ENCODE results near the gene YDJC. TPM values are rescaled to one million over a fixed set of nuclear protein-coding genes. Genes with fewer than 3 reads are reported as not detected.
"Not testable (repeated sequence)": the region's sequence is repeated elsewhere in the genome, so short reads cannot be mapped to it uniquely, and the experiment has no call there.

YDJC gene, protein sequence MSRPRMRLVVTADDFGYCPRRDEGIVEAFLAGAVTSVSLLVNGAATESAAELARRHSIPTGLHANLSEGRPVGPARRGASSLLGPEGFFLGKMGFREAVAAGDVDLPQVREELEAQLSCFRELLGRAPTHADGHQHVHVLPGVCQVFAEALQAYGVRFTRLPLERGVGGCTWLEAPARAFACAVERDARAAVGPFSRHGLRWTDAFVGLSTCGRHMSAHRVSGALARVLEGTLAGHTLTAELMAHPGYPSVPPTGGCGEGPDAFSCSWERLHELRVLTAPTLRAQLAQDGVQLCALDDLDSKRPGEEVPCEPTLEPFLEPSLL
- 42.0 and 42.5 TPM in 2 replicates for total RNA-seq
- 31.2 and 31.8 TPM in 2 replicates for polyA plus RNA-seq

DNA sequence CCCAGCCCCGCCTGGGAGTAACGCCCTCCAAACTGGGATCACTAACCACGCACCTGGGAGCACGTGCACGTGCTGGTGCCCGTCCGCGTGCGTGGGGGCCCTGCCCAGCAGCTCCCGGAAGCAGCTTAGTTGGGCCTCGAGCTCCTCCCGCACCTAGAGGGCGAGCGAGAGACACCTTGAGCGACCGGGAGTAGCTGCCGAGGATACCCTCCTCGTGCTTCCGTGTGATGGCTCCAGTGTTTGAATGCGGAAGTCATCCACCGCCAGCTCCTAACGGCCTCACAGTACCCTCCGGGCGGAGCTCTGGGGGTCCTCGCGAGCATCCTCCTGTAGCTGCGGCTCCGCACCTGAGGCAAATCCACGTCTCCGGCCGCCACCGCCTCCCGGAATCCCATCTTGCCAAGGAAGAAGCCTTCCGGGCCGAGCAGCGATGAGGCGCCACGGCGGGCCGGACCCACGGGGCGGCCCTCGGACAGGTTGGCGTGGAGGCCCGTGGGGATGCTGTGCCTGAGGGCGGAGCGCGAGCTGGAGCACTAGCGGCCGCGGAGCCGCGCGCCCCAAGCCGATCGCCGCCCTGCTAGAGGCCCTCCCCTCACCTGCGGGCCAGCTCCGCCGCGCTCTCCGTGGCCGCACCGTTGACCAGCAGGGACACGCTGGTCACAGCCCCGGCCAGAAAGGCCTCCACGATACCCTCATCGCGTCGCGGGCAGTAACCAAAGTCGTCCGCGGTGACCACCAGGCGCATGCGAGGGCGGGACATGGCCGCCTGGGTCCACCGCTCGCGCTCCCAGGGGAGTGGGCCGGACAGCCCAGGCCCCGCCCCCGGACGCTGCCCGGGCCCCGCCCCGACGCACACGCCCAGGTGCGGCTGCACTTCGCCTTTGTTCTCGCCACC, at the start of gene YDJC:
Gene YDJC (minus strand): TSS at position 768 of the 895 bp plus-strand sequence. CDS start 8 bp downstream, at position 760.
- H3K36me3 ChIP-seq: no peaks in the 10 kb centered on the region
- no peaks in the 10 kb centered on the region for H3K4me1 ChIP-seq (ENCODE audit: low read depth)
- H3K27ac ChIP-seq: no peak within 1 kb of the TSS
- TF ChIP-seq, protein P1, sequence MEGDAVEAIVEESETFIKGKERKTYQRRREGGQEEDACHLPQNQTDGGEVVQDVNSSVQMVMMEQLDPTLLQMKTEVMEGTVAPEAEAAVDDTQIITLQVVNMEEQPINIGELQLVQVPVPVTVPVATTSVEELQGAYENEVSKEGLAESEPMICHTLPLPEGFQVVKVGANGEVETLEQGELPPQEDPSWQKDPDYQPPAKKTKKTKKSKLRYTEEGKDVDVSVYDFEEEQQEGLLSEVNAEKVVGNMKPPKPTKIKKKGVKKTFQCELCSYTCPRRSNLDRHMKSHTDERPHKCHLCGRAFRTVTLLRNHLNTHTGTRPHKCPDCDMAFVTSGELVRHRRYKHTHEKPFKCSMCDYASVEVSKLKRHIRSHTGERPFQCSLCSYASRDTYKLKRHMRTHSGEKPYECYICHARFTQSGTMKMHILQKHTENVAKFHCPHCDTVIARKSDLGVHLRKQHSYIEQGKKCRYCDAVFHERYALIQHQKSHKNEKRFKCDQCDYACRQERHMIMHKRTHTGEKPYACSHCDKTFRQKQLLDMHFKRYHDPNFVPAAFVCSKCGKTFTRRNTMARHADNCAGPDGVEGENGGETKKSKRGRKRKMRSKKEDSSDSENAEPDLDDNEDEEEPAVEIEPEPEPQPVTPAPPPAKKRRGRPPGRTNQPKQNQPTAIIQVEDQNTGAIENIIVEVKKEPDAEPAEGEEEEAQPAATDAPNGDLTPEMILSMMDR (IDR thresholded peaks at IDR 0.05; ENCODE audit: low read depth, low read length): peak; percentile 61
- H3K4me3 ChIP-seq: peak within 1 kb of the TSS; percentile 72
- H3K27me3 ChIP-seq: no peaks in the 10 kb centered on the region
- peak; percentile 95 for DNase-seq (ENCODE audit: low read depth in 1 of 2, low spot score in 1 of 2)
- H3K9me3 ChIP-seq (ENCODE audit: low read depth): no peaks in the 10 kb centered on the region

DNA sequence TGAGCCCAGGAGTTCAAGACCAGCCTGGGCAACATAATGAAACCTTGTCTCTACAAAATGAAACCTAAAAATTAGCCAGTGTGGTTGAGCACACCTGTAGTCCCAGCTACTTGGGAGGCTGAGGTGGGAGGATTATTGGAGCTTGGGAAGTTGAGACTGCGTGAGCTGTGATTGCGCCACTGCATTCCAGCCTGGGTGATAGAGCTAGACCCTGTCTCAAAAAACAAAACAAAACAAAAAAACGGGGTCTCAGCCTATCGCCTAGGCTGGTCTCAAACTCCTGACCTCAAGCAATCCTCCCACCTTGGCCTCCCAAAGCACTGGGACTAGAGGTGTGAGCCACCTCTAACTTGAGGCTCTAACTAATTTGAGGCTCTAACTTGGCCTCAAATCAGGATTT, 49.6 kb upstream of the YDJC start:
- no peaks in the 10 kb centered on the region for H3K4me1 ChIP-seq (ENCODE audit: low read depth)
- peaks cover 9% of the 10 kb centered on the region for H3K36me3 ChIP-seq
- H3K27me3 ChIP-seq: no peaks in the 10 kb centered on the region
- TF ChIP-seq, protein P1 (IDR thresholded peaks at IDR 0.05; ENCODE audit: low read depth, low read length): no peak
- DNase-seq (ENCODE audit: low read depth in 1 of 2, low spot score in 1 of 2): no peak
- no peak overlapping the region for H3K4me3 ChIP-seq
- H3K9me3 ChIP-seq (ENCODE audit: low read depth): no peaks in the 10 kb centered on the region
- no peak overlapping the region for H3K27ac ChIP-seq

DNA sequence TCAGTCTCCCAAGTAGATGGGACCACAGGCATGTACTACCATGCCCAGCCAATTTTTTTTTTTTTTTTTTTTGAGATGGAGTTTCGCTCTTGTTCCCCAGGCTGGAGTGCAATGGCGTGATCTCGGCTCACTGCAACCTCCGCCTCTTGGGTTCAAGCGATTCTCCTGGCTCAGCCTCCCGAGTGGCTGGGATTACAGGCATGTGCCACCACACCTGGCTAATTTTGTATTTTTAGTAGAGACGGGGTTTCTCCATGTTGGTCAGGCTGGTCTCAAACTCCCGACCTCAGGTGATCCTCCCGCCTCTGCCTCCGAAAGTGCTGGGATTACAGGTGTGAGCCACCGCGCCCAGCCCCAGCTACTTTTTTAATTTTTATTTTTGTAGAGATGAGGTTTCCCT, 49.0 kb upstream of the YDJC start:
- DNase-seq (ENCODE audit: low read depth in 1 of 2, low spot score in 1 of 2); H3K27me3 ChIP-seq; H3K4me3 ChIP-seq; H3K4me1 ChIP-seq (ENCODE audit: low read depth); H3K9me3 ChIP-seq (ENCODE audit: low read depth); H3K27ac ChIP-seq: not testable (repeated sequence)
- H3K36me3 ChIP-seq: peaks cover 10% of the 10 kb centered on the region

DNA sequence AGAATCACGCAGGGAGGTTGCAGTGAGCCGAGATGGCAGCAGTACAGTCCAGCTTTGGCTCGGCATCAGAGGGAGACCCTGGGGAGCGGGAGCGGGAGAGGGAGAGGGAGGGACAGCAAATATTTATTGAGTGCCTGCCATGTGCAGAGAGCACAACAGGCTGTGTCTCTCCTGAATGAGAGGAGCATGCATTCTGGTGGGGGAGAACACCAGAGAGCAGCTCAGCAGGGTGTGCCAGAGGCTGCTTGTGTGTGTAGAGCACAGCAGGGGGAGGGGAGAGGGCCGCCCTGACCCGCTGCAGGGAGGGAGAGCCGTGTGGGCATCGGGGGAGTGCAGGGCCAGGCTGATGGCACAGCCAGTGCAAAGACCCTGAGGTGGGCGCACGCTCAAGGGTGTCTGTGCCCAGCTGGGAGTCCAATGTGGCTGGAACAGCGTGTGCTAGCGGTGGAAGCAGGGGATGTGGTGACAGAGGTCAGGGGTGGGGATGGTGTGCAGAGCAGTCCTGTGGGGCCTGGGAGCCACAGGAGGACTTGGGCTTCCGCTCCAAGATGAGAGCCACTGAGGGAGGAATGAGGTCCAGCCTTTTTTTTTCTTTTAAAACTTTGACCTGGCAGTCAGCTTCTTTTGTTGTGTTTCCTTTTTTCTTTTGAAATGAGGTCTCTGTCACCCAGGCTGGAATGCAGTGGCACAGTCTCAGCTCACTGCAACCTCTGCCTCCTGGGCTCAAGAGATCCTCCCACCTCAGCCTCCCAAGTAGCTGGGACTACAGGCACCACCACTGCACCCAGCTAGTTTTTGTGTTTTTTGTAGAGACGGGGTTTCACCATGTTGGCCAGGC, 48.0 kb upstream of the YDJC start:
- no peak for DNase-seq (ENCODE audit: low read depth in 1 of 2, low spot score in 1 of 2)
- Histone ChIP-seq H3K27me3 (no peaks in the 10 kb centered on the region), H3K4me1 (ENCODE audit: low read depth) (no peaks in the 10 kb centered on the region), H3K9me3 (ENCODE audit: low read depth) (no peaks in the 10 kb centered on the region), H3K4me3 (no peak overlapping the region), H3K27ac (no peak overlapping the region), H3K36me3 (peaks cover 10% of the 10 kb centered on the region)
- TF ChIP-seq, protein P1 (IDR thresholded peaks at IDR 0.05; ENCODE audit: low read depth, low read length): no peak

DNA sequence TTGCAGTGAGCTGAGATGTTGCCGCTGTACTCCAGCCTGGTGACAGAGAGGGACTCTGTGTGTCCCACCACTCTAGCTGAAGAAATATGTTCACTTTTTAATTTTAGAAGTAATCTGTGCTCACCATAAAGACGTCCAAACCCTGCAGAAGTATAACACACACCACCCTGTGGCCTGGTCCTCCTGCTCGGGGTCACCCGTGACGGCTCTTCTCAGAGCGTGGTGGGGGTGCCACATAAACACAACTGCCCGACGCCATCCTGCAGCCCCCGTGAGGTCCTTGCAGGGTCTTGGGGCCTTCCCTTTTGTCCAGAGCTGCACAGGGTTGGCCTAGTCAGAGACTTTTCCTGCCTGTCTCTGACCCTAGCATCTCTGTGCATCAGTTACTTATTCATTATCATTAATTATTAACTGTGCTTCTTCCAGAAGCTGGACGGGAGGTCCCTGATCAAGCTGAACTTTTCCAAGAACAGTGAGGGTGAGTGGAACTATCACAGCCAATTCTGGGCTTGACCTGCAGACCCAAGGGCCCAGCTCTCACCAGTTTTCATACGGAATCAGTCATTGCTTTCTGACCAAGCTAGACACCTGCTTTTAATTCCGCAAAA, 44.9 kb upstream of the YDJC start:
- H3K36me3 ChIP-seq: peaks cover 26% of the 10 kb centered on the region
- no peaks in the 10 kb centered on the region for H3K9me3 ChIP-seq (ENCODE audit: low read depth)
- TF ChIP-seq, protein P1 (IDR thresholded peaks at IDR 0.05; ENCODE audit: low read depth, low read length): no peak
- no peaks in the 10 kb centered on the region for H3K27me3 ChIP-seq
- no peaks in the 10 kb centered on the region for H3K4me1 ChIP-seq (ENCODE audit: low read depth)
- no peak overlapping the region for H3K4me3 ChIP-seq
- H3K27ac ChIP-seq: no peak overlapping the region
- no peak for DNase-seq (ENCODE audit: low read depth in 1 of 2, low spot score in 1 of 2)

Data from cardiac muscle cell (in vitro differentiated cells and primary cell).